ENCODE measurements around the gene STK11IP.

- TF ChIP-seq ZSCAN30 (tag by site-specific recombination; IDR thresholded peaks at IDR 0.05) (no peak), CTCF (tag by site-specific recombination; IDR thresholded peaks at IDR 0.05) (no peak), ZBTB44 (tag by site-specific recombination; IDR thresholded peaks at IDR 0.05) (no peak), ZNF555 (tag by site-specific recombination; conservative IDR thresholded peaks at IDR 0.05) (no peak), ZNF221 (tag by site-specific recombination; IDR thresholded peaks at IDR 0.05; ENCODE audit: borderline replicate concordance) (no peak), TCF7L2 (IDR thresholded peaks at IDR 0.05; ENCODE audit: borderline replicate concordance, low read depth, low read length) (no peak), ZNF580 (tag by site-specific recombination; IDR thresholded peaks at IDR 0.05) (no peak), ZNF791 (tag by site-specific recombination; IDR thresholded peaks at IDR 0.05) (no peak), SCRT2 (tag by site-specific recombination; IDR thresholded peaks at IDR 0.05) (no peak), ZSCAN5A (tag by site-specific recombination; IDR thresholded peaks at IDR 0.05) (no peak), KLF9 (tag by site-specific recombination; IDR thresholded peaks at IDR 0.05; ENCODE audit: low read depth) (no peak), PRDM10 (tag by site-specific recombination; IDR thresholded peaks at IDR 0.05) (no peak), ZNF274 (IDR thresholded peaks at IDR 0.05; ENCODE audit: low read length) (no peak), ZNF274 (tag by site-specific recombination; IDR thresholded peaks at IDR 0.05; ENCODE audit: borderline replicate concordance) (no peak), KLF7 (tag by site-specific recombination; IDR thresholded peaks at IDR 0.05; ENCODE audit: borderline replicate concordance) (no peak)
These were observed 50.5 kb downstream of the STK11IP start for GRCh38 chr2:219648176-219648575.

All from HEK293 (cell line).